ENCODE data around the gene NTN3. TPM values are rescaled to one million over a fixed set of nuclear protein-coding genes. Genes with fewer than 3 reads are reported as not detected.

The NTN3 gene
- polyA plus RNA-seq, 3 donors from 2014 or later = not detected

GRCh38 chr16:2482708-2483534 is 11.8 kb downstream of the NTN3 start:
- Mint-ChIP-seq H3K27me3 (ENCODE audit: low read depth in 3 of 3) (peaks cover 0 to 6% (median 0%) of the 10 kb centered on the region in 3 donors), H3K4me1 (peaks cover 24 to 25% of the 10 kb centered on the region in 2 donors), H3K9me3 (no peaks in the 10 kb centered on the region), H3K27ac (peak overlapping the region in 2 of 6 donors; percentile 22 to 81), H3K36me3 (no peaks in the 10 kb centered on the region), H3K4me3 (no peak overlapping the region)
- DNase-seq = no peak

- peak overlapping the region in 3 of 6 donors; percentile 17 to 75 (median 55) for H3K27ac Mint-ChIP-seq
- peaks cover 27 to 30% of the 10 kb centered on the region in 2 donors for H3K4me1 Mint-ChIP-seq
- no peaks in the 10 kb centered on the region for H3K36me3 Mint-ChIP-seq
- no peak for DNase-seq
- no peak overlapping the region for H3K4me3 Mint-ChIP-seq
- H3K27me3 Mint-ChIP-seq (ENCODE audit: low read depth in 3 of 3) = peaks cover 0 to 6% (median 0%) of the 10 kb centered on the region in 3 donors
- H3K9me3 Mint-ChIP-seq = no peaks in the 10 kb centered on the region
These were observed 13.1 kb downstream of the NTN3 start for GRCh38 chr16:2483939-2484897.

- Mint-ChIP-seq H3K36me3 (no peaks in the 10 kb centered on the region), H3K27ac (peak overlapping the region in 5 of 6 donors; percentile 17 to 75 (median 38)), H3K4me3 (peak overlapping the region in 2 of 5 donors; percentile 21 to 40), H3K4me1 (peaks cover 27 to 30% of the 10 kb centered on the region in 2 donors), H3K27me3 (ENCODE audit: low read depth in 3 of 3) (peaks cover 0 to 6% (median 0%) of the 10 kb centered on the region in 3 donors), H3K9me3 (no peaks in the 10 kb centered on the region)
- DNase-seq = no peak
These were observed 13.9 kb downstream of the NTN3 start for GRCh38 chr16:2484898-2485508.

- peaks cover 27 to 30% of the 10 kb centered on the region in 2 donors for H3K4me1 Mint-ChIP-seq
- peak overlapping the region in 5 of 6 donors; percentile 7 to 94 (median 89) for H3K27ac Mint-ChIP-seq
- H3K27me3 Mint-ChIP-seq (ENCODE audit: low read depth in 3 of 3) = peaks cover 0 to 6% (median 0%) of the 10 kb centered on the region in 3 donors
- peak overlapping the region in 3 of 5 donors; percentile 71 to 85 (median 84) for H3K4me3 Mint-ChIP-seq
- H3K9me3 Mint-ChIP-seq = no peaks in the 10 kb centered on the region
- DNase-seq = no peak
- no peaks in the 10 kb centered on the region for H3K36me3 Mint-ChIP-seq
These were observed 14.9 kb downstream of the NTN3 start for GRCh38 chr16:2485811-2486507.

- Mint-ChIP-seq H3K9me3 (no peaks in the 10 kb centered on the region), H3K27me3 (ENCODE audit: low read depth in 3 of 3) (peaks cover 0 to 6% (median 0%) of the 10 kb centered on the region in 3 donors), H3K27ac (peak overlapping the region; percentile 51 to 94 (median 90)), H3K36me3 (no peaks in the 10 kb centered on the region), H3K4me1 (peaks cover 27 to 30% of the 10 kb centered on the region in 2 donors), H3K4me3 (peak overlapping the region; percentile 71 to 85 (median 82))
- peak; percentile 78 to 80 (median 79) for DNase-seq
These were observed 15.8 kb downstream of the NTN3 start for GRCh38 chr16:2486645-2487516.

- DNase-seq = no peak
- H3K4me3 Mint-ChIP-seq = peak overlapping the region; percentile 71 to 85 (median 82)
- H3K9me3 Mint-ChIP-seq = no peaks in the 10 kb centered on the region
- no peaks in the 10 kb centered on the region for H3K36me3 Mint-ChIP-seq
- peaks cover 0 to 6% (median 0%) of the 10 kb centered on the region in 3 donors for H3K27me3 Mint-ChIP-seq (ENCODE audit: low read depth in 3 of 3)
- peaks cover 27 to 30% of the 10 kb centered on the region in 2 donors for H3K4me1 Mint-ChIP-seq
- H3K27ac Mint-ChIP-seq = peak overlapping the region; percentile 51 to 94 (median 90)
These were observed 16.4 kb downstream of the NTN3 start for GRCh38 chr16:2487517-2487842.

- Mint-ChIP-seq H3K27me3 (ENCODE audit: low read depth in 3 of 3) (peaks cover 0 to 6% (median 0%) of the 10 kb centered on the region in 3 donors), H3K27ac (peak overlapping the region in 3 of 6 donors; percentile 53 to 89 (median 74)), H3K4me1 (peaks cover 27 to 30% of the 10 kb centered on the region in 2 donors), H3K36me3 (no peaks in the 10 kb centered on the region), H3K4me3 (no peak overlapping the region), H3K9me3 (no peaks in the 10 kb centered on the region)
- DNase-seq = no peak
These were observed 16.9 kb downstream of the NTN3 start for GRCh38 chr16:2487903-2488531.

GRCh38 chr16:2489581-2489980 is 18.5 kb downstream of the NTN3 start:
- Mint-ChIP-seq H3K27ac (no peak overlapping the region), H3K27me3 (ENCODE audit: low read depth in 3 of 3) (peaks cover 0 to 6% (median 0%) of the 10 kb centered on the region in 3 donors), H3K4me1 (peaks cover 25 to 30% of the 10 kb centered on the region in 2 donors), H3K4me3 (peak overlapping the region in 1 of 5 donors; percentile 33), H3K36me3 (no peaks in the 10 kb centered on the region), H3K9me3 (no peaks in the 10 kb centered on the region)
- no peak for DNase-seq

- Mint-ChIP-seq H3K27ac (no peak overlapping the region), H3K36me3 (no peaks in the 10 kb centered on the region)
These were observed 19.4 kb downstream of the NTN3 start for GRCh38 chr16:2490190-2491105.

GRCh38 chr16:2492292-2492691 is 21.2 kb downstream of the NTN3 start:
- Mint-ChIP-seq H3K27ac (no peak overlapping the region), H3K27me3 (ENCODE audit: low read depth in 3 of 3) (no peaks in the 10 kb centered on the region), H3K9me3 (no peaks in the 10 kb centered on the region), H3K4me1 (peaks cover 7 to 11% of the 10 kb centered on the region in 2 donors), H3K4me3 (no peak overlapping the region), H3K36me3 (no peaks in the 10 kb centered on the region)
- DNase-seq = no peak

More at GRCh38 chr16:2490190-2491105, 19.4 kb downstream of the NTN3 start:
- peaks cover 0 to 2% (median 0%) of the 10 kb centered on the region in 3 donors for H3K27me3 Mint-ChIP-seq (ENCODE audit: low read depth in 3 of 3)
- DNase-seq = no peak
- peaks cover 22 to 25% of the 10 kb centered on the region in 2 donors for H3K4me1 Mint-ChIP-seq
- no peak overlapping the region for H3K4me3 Mint-ChIP-seq
- H3K9me3 Mint-ChIP-seq = no peaks in the 10 kb centered on the region

- no peaks in the 10 kb centered on the region for H3K4me1 Mint-ChIP-seq
- H3K27me3 Mint-ChIP-seq (ENCODE audit: low read depth in 3 of 3) = no peaks in the 10 kb centered on the region
- DNase-seq = no peak
- H3K4me3 Mint-ChIP-seq = no peak overlapping the region
- peaks cover 3 to 6% (median 6%) of the 10 kb centered on the region in 3 donors for H3K36me3 Mint-ChIP-seq
- H3K9me3 Mint-ChIP-seq = no peaks in the 10 kb centered on the region
- no peak overlapping the region for H3K27ac Mint-ChIP-seq
These were observed 22.5 kb downstream of the NTN3 start for GRCh38 chr16:2493605-2494004.

All from immature natural killer cell (primary cell).